CD4-positive, alpha-beta T cell treated with Interferon alpha-2 for 1 hour (primary cell): ENCODE data around the gene HEPN1.
A peak's percentile ranks its signal among the peaks of the same experiment; 100 is the strongest.

Experiments used
- DNase-seq, 2 donors: peaks; one replicate each; pipeline ENCODE4 v3.0.0-alpha.2; 2020 to 2022

Gene HEPN1

GRCh38 chr11:124918950-124919349 lies at the start of gene HEPN1:
TSS of gene HEPN1 (plus strand) at chr11:124919250.
- DNase-seq, result no peak

- no peak for DNase-seq
Measured at GRCh38 chr11:124869331-124869730, 49.7 kb upstream of the HEPN1 start.

- DNase-seq, result no peak
Measured at GRCh38 chr11:124869856-124870387, 49.1 kb upstream of the HEPN1 start.

- no peak for DNase-seq
Measured at GRCh38 chr11:124870430-124870829, 48.6 kb upstream of the HEPN1 start.

- no peak for DNase-seq
Measured at GRCh38 chr11:124872280-124872679, 46.8 kb upstream of the HEPN1 start.

DNA sequence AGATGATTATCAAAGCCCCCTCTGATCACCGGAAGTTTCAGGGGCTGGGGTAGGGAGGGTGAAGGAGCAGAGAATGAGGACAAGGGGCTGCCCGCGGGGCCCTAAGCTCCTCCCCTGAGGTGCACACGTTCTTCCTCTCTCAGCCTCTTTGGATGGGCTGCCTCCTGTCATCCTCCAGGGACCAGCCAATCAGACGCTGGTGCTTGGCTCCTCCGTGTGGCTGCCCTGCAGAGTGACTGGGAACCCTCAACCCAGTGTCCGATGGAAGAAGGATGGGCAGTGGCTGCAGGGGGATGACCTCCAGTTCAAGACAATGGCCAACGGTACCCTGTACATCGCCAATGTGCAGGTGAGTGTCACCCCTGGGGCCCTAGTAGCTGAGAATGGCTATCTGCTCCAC lies 46.3 kb upstream of the HEPN1 start:
- no peak for DNase-seq

GRCh38 chr11:124873951-124874350 lies 45.1 kb upstream of the HEPN1 start:
- DNase-seq, result no peak

DNA sequence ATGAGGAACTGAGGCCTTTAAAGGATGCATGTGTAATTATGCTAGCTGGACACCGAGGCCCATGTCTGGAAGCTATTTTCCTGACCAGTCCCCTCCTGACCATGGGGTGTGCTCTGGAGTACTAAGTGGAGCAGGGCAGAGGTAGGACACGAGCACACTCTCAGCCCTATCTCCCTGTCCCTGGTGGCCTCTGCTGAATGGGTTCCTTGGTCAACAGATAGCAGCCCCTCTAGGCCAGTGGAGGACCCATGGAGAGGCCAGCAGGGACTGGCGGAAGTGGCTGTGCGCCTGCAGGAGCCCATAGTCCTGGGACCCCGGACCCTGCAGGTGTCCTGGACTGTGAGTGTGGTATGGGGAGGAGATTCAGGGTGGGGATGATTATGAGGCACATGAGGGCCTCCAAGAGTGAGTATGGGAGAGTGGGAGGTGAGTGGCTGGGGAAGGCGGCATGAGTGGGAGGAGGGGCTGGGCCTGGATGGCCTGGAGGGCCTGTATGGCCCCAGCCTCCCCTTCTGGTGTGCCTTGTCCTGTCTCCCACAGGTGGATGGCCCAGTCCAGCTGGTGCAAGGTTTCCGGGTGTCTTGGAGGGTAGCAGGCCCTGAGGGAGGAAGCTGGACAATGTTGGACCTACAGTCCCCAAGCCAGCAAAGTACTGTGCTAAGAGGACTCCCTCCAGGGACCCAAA lies 44.3 kb upstream of the HEPN1 start:
- DNase-seq, result no peak

GRCh38 chr11:124875401-124875800 lies 43.6 kb upstream of the HEPN1 start:
- DNase-seq, result no peak

DNA sequence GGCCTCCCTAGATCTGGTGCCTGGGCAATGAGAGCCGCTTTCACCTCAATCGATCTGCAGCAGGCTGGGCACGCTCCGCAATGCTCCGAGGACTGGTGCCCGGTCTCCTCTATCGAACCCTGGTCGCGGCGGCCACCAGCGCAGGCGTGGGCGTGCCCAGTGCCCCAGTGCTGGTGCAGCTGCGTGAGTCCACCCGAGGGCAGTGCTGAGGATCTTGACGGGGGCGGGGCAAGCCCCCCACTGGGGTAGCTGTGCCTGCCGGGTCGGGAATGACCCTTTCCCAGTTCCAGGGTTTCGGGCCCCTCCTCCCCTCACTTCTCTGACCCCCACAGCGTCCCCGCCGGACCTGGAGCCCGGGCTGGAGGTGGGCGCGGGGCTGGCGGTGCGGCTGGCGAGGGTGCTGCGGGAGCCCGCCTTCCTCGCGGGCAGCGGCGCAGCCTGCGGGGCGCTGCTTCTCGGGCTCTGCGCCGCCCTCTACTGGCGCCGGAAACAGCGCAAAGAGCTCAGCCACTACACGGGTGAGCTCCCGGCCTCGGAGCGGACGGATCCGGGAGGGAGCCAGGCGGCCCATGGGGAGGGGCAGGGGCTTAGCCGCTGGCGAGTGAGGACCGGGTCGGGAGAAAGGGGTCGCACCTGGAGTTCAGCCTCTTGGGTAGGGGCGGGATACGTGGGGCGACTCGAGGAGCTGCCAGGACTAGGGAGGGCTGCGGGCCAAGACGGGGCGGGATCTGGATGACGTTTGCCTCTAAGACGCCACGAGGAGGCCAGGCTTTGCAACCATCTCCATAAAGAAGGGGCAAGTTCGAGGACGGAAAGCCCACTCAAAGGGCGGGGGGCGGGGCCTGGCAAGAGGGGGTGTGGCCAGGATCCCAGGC lies 42.9 kb upstream of the HEPN1 start:
- peak; percentile 75 to 82 for DNase-seq

DNA sequence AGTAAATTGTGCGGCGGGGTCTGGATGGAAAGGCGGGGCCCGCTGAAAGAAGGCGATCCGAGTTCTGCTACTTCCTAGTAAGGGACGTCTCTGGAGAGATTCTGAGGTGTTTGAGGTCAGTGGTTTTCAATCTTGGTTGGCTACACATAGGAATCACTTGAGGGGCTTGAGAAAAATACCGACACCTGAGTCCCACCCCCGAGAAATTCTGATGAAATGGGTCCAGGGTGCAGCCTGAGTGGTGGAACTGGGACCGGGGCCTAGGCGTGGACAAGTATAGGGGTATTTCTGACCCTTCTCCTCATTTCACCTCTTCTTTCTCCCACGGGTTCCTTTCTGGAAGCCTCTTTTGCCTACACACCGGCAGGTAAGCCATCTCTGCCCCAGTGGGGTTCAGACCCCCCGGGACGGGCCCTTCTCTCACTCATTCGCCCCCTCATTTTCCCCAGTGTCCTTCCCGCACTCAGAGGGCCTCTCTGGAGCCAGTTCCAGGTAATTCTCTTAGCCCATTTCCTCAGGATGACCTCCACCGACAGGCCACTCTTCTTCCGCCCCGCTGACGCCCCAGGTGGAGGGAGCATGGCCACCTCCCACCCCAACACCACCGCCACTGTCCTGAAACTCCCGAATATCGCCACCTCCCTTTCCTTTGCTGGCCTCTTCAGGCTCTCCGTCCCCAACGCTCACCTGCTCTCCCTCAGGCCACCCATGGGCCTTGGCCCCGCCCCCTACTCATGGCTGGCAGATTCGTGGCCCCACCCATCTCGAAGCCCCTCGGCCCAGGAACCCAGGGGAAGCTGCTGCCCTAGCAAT lies 42.0 kb upstream of the HEPN1 start:
- no peak for DNase-seq

GRCh38 chr11:124877631-124877909 lies 41.5 kb upstream of the HEPN1 start:
- no peak for DNase-seq

DNA sequence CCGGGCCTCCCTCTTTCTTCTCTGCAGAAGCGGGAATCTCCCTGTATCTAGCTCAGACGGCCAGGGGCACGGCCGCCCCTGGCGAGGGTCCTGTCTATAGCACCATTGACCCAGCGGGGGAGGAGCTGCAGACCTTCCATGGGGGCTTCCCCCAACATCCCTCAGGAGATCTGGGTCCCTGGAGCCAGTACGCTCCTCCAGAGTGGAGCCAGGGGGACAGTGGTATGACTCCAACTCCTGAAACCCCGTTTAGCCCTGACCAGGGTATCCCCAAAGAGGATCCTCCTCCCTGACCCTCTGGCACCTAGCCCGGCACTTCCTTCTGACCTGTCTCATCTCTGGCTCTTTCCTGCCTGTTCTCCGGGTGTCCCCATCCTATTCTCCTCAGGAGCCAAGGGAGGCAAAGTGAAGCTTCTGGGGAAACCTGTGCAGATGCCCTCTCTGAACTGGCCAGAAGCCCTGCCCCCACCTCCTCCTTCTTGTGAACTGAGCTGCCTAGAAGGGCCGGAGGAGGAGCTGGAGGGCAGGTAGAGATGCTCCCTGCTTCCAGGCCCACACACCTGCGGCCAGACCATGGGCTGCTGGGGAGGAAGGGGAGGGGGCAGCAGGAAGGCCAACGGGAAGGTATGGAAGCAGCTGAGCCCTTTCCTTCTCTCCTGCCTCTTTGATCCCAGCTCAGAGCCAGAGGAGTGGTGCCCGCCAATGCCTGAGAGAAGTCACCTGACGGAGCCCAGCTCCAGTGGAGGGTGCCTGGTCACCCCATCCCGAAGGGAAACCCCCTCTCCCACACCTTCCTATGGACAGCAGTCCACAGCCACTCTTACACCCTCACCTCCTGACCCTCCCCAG lies 40.9 kb upstream of the HEPN1 start:
- DNase-seq, result no peak

GRCh38 chr11:124878759-124879492 lies 40.1 kb upstream of the HEPN1 start:
- DNase-seq, result no peak

DNA sequence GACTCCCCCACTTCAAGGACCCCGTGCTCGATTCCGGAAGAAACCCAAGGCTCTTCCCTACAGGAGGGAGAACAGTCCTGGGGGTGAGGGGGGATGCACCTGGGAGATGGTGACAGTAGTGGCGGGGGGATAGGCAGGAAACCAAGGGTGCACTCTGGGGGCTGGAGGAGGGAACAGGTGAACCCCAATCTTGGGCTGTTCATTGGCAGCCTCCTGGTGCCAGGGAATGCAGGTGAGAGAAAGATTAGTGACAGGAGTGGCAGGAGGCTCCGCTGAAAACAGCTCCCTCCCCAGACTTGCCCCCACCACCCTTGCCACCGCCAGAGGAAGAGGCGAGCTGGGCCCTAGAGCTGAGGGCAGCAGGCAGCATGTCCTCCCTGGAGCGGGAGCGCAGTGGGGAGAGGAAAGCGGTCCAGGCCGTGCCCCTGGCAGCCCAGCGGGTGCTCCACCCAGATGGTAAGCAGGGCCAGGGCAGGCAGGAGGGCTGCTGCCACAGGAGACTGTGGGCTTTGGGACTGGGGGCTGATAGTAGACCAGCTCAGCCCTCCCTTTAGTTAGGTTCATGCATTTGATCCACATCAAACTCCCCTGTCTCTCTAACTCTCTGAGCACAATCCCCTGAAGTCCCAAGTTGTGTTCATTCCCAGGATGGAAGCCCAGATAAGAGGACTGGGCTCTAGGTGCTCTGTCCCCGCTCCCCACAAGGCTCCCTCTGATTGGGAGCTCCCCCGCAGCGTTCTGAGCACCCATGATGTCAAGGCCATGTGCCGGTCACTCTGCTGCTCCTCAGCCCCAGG lies 39.4 kb upstream of the HEPN1 start:
- DNase-seq, result no peak

GRCh38 chr11:124880290-124880611 lies 38.8 kb upstream of the HEPN1 start:
- no peak for DNase-seq

- no peak for DNase-seq
Measured at GRCh38 chr11:124880958-124881357, 38.1 kb upstream of the HEPN1 start.

- no peak for DNase-seq
Measured at GRCh38 chr11:124882339-124883071, 36.5 kb upstream of the HEPN1 start.

- no peak for DNase-seq
Measured at GRCh38 chr11:124884340-124884739, 34.7 kb upstream of the HEPN1 start.

DNA sequence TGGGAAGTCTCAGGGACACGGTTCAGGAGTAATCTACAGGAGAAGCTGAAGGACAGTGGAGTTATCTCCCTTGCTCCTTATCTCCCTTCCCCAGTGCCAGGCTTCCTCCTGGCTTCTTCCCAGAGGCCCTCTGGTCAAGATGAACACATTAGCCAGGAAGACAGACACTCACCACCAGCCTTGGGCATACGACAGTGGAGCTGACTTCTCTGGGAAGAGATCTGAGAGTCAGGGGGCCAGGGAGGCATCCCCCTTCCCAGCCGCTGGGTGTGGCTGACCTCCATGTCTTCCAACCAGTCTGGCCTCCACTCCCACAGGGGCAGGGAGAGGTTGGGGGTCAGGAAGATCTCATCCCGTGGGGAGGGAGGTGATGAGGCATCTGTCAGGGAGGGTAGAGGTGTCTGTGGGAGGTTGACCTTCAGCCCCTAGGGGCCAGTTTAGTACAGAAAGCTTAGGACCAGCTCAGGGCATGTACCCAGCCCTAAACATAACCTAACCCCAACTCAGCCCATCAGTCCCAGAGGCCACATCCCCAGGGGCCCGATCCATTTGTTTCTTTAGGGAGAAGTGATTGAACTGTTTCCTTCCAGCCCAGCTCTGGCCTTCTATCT lies 34.1 kb upstream of the HEPN1 start:
- DNase-seq, result no peak
